Pancreas (tissue), 10 donors: ENCODE data around the gene PNKP. TPM values are rescaled to one million over a fixed set of nuclear protein-coding genes. Genes with fewer than 3 reads are reported as not detected.

Experiments used
- ATAC-seq, 4 donors: fragments of 200-7000 bp; cut with Tn5 transposase; one replicate each; pipeline versions ENCODE4 v1.8.0 to v1.9.1; 2020; ENCODE audit warnings: mild to moderate bottlenecking in 4 of 4, moderate library complexity in 4 of 4
- DNase-seq, 6 donors: peaks; one replicate each; pipeline ENCODE4 v3.0.0-alpha.2; 2020
- FAIRE-seq: peaks from 2 replicates; lab custom pipeline; 2012; peaks lifted over from hg19 to GRCh38; lab: Jason Lieb, UNC
- H3K27ac ChIP-seq, 4 donors: fragments of 200-600 bp; sonication (generic); 1 replicate in 3 of 4; 2 replicates in 1 of 4; pipeline versions ENCODE4 v1.5.0 to v1.8.0; 2020
- H3K27me3 ChIP-seq, 4 donors: fragments of 200-600 bp; one replicate each; pipeline ENCODE4 v1.8.0; 2021
- H3K36me3 ChIP-seq, 3 donors: fragments of 200-600 bp; sonication (generic) in 1 of 3; one replicate each; pipeline versions ENCODE4 v1.5.0 to v1.8.0; 2020 to 2021
- H3K4me1 ChIP-seq, 3 donors: fragments of 200-600 bp; one replicate each; pipeline ENCODE4 v1.8.0; 2021
- H3K4me3 ChIP-seq, 4 donors: fragments of 200-600 bp; sonication (generic) in 2 of 4; one replicate each; pipeline versions ENCODE4 v1.5.0 to v1.8.0; 2020 to 2021
- H3K9me3 ChIP-seq, 4 donors: fragments of 200-600 bp; one replicate each; pipeline ENCODE4 v1.8.0; 2021
- whole genome bisulfite sequencing, 2 donors: extraction: QIAGEN DNeasy Blood & Tissue Kit; methylation state at CpG; one replicate each; pipeline ENCODE4 v1.1.7; 2013; 5-methylcytosine and 5-hydroxymethylcytosine counted together
- intact Hi-C, 3 donors: fragments of 100-400 bp; cut with DNase I; formaldehyde crosslinking; loops; one replicate each; pipeline versions ENCODE4 v1.11.1 to v1.14.2; 2022
- polyA plus RNA-seq, 2 donors: library from polyadenylated mRNA; stranded (reverse); fragments of 200-250 nt; gene quantifications; one replicate each; pipeline ENCODE4 v1.2.3, GENCODE V29; 2013
- total RNA-seq, 6 donors: library from RNA; stranded (reverse); fragmentation: NEBNext Ultra II Directional in 4 of 6; extraction: Animal tissue kit (Norgen Biotek cat#: 25700) in 4 of 6; gene quantifications; one replicate each; pipeline versions ENCODE4 v1.2.1 to v1.2.4, GENCODE V29; 2021 to 2023
- TF ChIP-seq, protein P1 (sequence below), 4 donors: fragments of 200-600 bp; sonication (generic) in 3 of 4; IDR thresholded peaks; one replicate each; pipeline versions ENCODE4 v1.5.0 to v1.8.0; 2021; ENCODE audit warnings: antibody characterized with exemption in 4 of 4
- donor health status: healthy with polysubstance abuse.
- donor health status: DM: no; HTN: no; CAD: no; lungs with moderate emphysema.
- donor health status: DM: no; HTN: no; CAD: no.
- donor health status: control.
- donor health status: control.
- donor health status: Bipolar disorder and iron deficiency.
- donor health status: DM: yes; HTN: yes; CAD: no.
- donor health status: DM: no; HTN: no; CAD: no.
- donor health status: DM: no; HTN: no; CAD: no.
- donor health status: DM: yes; HTN: yes; CAD: no.

PNKP gene
- total and polyA plus RNA-seq, 8 donors: 28.7 to 154 (median 43.7) TPM

DNA sequence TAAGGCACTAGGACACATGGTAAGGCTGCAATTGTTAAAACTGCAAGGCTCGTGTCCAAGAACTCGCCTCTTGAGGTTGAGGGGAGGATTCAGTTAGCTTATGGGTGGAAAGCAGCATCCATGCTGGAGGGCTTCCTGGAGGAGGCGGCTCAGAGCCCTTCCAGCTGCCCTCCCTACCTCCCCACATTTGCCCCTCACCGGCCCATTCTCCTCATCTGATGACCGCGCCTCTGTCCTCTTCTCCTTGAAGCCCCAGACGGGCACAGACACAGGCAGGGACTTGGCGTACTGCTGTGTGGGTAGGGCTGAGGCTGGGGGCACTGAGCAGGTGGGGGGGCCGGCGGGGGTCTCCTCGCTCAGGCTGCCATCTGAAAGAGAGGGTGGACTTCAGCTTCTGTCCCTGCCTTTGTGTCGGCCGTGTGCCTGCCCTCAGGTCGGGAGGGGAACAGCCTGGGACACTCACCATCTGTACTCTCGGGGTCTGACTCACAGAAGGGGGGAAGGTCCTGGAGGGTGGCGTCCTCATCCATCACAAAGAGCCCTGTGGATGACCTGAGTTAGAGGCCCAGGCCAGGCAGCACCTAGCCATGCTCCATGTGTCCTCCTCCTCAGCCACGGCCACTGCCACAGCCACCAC is 4.1 kb upstream of the PNKP start:
- TF ChIP-seq, protein P1, sequence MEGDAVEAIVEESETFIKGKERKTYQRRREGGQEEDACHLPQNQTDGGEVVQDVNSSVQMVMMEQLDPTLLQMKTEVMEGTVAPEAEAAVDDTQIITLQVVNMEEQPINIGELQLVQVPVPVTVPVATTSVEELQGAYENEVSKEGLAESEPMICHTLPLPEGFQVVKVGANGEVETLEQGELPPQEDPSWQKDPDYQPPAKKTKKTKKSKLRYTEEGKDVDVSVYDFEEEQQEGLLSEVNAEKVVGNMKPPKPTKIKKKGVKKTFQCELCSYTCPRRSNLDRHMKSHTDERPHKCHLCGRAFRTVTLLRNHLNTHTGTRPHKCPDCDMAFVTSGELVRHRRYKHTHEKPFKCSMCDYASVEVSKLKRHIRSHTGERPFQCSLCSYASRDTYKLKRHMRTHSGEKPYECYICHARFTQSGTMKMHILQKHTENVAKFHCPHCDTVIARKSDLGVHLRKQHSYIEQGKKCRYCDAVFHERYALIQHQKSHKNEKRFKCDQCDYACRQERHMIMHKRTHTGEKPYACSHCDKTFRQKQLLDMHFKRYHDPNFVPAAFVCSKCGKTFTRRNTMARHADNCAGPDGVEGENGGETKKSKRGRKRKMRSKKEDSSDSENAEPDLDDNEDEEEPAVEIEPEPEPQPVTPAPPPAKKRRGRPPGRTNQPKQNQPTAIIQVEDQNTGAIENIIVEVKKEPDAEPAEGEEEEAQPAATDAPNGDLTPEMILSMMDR (IDR thresholded peaks at IDR 0.05): no peak
- no peaks in the 10 kb centered on the region for H3K9me3 ChIP-seq
- 86 to 90% methylated on average over 17 of the region's 17 CpGs for WGBS, 2 donors
- H3K4me1 ChIP-seq: peaks cover 7 to 26% (median 16%) of the 10 kb centered on the region in 3 donors
- H3K27me3 ChIP-seq: no peaks in the 10 kb centered on the region
- no peaks in the 10 kb centered on the region for H3K36me3 ChIP-seq
- intact Hi-C loops: no loop called here
- H3K27ac ChIP-seq: no peak overlapping the region
- ATAC-seq (no peak), FAIRE-seq (no peak), DNase-seq (peak in 4 of 6 donors; percentile 22 to 61 (median 38))
- no peak overlapping the region for H3K4me3 ChIP-seq

DNA sequence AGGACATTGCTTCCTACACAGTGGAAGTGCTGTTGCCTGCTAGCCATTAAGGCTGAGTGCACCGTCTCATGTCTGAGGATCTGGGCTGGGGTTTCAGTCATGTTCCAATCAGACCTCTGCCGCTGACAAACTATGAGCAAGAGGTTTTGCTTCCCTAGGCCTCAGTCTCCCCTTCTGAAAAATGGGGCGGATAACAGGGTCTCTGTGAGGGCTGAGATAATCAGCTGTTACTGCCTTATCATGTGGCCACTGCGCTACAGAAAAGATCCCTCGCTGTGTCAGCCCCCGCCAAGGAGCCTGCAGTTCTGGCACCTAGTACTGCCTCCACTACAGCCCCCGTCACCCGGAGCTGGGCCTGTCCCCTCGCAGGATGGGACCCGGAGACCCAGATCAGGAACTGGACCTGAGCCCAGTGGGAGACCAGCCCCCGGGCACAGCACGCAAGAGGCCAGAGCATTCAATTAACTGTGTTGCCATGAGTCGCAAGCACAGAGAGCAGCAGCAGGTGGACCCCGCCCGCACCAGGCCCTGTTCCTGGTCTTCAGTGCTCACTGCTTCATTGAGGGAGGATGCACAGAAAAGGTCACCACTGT is 3.0 kb upstream of the PNKP start:
- 72% methylated on average over 15 of the region's 15 CpGs for WGBS, 2 donors
- no peak for ATAC-seq
- no peaks in the 10 kb centered on the region for H3K9me3 ChIP-seq
- H3K27ac ChIP-seq: peak overlapping the region; percentile 36 to 94 (median 86)
- H3K27me3 ChIP-seq: no peaks in the 10 kb centered on the region
- FAIRE-seq: no peak
- H3K4me3 ChIP-seq: peak overlapping the region; percentile 28 to 41 (median 40)
- TF ChIP-seq, protein P1 (IDR thresholded peaks at IDR 0.05): no peak
- DNase-seq: peak in 4 of 6 donors; percentile 35 to 85 (median 63)
- no peaks in the 10 kb centered on the region for H3K36me3 ChIP-seq
- intact Hi-C loops: no loop called here
- H3K4me1 ChIP-seq: peaks cover 16 to 34% (median 22%) of the 10 kb centered on the region in 3 donors

DNA sequence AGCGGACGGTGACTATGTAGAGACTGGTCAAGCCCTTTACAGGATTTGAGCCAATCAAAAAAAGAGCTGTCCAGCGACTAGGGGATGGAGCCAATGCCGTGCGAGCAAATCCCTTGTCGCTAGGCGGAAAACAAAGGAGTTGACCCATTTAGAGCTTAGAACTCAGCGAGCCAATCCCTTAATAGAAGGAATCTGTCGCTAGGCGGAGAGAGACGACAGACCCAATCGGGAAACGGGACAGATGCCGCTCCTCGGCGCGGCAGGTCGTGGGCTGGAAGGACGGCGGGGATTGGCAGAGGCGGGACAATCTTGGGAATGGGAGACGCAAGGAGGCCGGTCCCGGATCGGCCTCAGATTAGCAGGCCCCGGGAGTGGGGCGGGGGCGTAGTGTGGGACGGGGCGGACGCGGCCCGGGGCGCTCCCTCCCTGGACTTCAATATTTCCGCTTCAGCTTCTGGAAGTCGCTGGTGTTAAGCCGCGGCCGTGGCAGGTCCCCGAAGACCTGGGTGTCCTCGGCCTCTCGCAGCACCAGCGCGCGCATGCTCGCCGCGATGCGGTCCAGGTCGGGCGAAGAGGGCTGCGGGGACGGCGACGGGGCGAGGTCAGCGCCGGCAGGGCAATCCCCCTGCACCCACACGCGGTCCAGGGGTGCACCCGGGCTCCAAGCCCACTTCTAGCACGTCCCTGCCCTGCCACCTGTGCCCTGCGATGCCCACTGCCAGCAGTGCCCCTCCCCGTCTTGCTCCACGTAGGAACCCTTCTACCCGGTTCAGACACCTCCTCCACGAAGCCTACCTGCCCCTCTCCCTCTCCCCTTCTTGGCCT is 2.3 kb upstream of the PNKP start:
- no peaks in the 10 kb centered on the region for H3K36me3 ChIP-seq
- DNase-seq (peak; percentile 93 to 98 (median 96)), ATAC-seq (peak; percentile 70 to 78 (median 78)), FAIRE-seq (peak; percentile 99)
- intact Hi-C loops: no loop called here
- peak overlapping the region; percentile 36 to 94 (median 86) for H3K27ac ChIP-seq
- H3K4me3 ChIP-seq: peak overlapping the region; percentile 28 to 41 (median 40)
- H3K4me1 ChIP-seq: peaks cover 16 to 35% (median 25%) of the 10 kb centered on the region in 3 donors
- no peaks in the 10 kb centered on the region for H3K9me3 ChIP-seq
- H3K27me3 ChIP-seq: no peaks in the 10 kb centered on the region
- TF ChIP-seq, protein P1 (IDR thresholded peaks at IDR 0.05): peak in 1 of 4 donors; percentile 8
- WGBS, 2 donors: 0 to 1% methylated on average over 42 to 67 of the region's 67 CpGs

DNA sequence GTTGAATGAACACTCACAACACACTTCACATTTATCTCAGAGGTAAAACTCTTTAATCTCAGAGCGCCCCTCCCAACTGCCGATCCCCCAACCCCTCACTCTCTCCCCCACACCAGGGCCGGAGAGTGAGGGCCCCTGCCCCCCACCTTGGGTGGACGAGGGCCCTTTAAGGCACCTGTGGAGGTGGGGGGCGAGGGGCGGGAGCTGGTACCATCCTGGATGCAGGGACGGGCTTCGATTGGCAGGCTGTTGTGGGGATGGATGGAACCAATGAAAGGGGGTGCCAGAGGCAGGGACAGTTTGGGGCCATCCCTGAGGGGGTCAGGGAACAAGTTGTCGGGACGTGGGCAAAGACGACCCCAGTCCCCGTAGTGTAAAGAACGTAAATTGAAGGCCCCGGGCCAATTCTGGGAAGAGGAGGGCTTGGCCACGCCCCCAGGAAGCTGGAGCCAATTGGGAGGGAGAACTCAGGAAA is 1.7 kb upstream of the PNKP start:
- intact Hi-C loops: no loop called here
- H3K27ac ChIP-seq: peak overlapping the region; percentile 31 to 94 (median 64)

More for the DNA sequence above, 1.7 kb upstream of the PNKP start:
- Histone ChIP-seq H3K36me3 (peaks cover 0 to 1% (median 0%) of the 10 kb centered on the region in 3 donors), H3K4me3 (peak overlapping the region in 2 of 4 donors; percentile 14 to 40), H3K27me3 (no peaks in the 10 kb centered on the region), H3K9me3 (no peaks in the 10 kb centered on the region), H3K4me1 (peaks cover 16 to 35% (median 25%) of the 10 kb centered on the region in 3 donors)
- ATAC-seq (peak; percentile 2 to 8 (median 8)), DNase-seq (peak in 2 of 6 donors; percentile 89 to 94), FAIRE-seq (no peak)
- WGBS, 2 donors: 1 to 2% methylated on average over 15 of the region's 15 CpGs
- TF ChIP-seq, protein P1 (IDR thresholded peaks at IDR 0.05): no peak
